ENCODE results near the gene PHC2.

- TF ChIP-seq CTCF (IDR thresholded peaks at IDR 0.05): no peak
- no peak for TF ChIP-seq POLR2A (IDR thresholded peaks at IDR 0.05)
Measured at GRCh38 chr1:33443705-33444180, 12.8 kb upstream of the PHC2 start.
